Measurements from ENCODE around the gene CCDC152.

The CCDC152 gene

DNA sequence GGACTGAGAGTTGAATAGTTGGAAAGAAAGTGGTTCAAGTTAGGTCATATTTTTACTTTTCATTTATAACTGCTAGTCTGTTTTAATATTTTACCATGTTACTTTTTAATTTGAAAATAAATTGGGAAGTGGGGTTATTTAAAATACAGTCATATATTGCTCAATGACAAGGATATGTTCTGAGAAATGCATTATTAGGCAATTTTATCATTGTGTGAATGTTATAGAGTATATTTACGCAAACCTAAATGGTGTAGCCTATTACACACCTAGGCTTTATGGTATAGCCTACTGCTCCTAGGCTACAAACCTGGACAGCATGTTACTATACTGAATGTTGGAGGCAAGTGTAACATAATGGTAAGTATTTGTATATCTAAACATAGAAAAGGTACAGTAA lies 5.2 kb downstream of the CCDC152 start:
- Histone ChIP-seq H3K79me2 (ENCODE audit: insufficient read depth, low read length) (no peaks in the 10 kb centered on the region), H3F3A (ENCODE audit: low read depth) (no peaks in the 10 kb centered on the region), H3K4me1 (ENCODE audit: insufficient read depth, low read length, poor library complexity, severe bottlenecking) (no peaks in the 10 kb centered on the region), H3K9me2 (replicated peaks; ENCODE audit: low read depth, low read length) (no peaks in the 10 kb centered on the region), H3K4me3 (ENCODE audit: low read length, poor library complexity, severe bottlenecking) (no peak overlapping the region), H3K27me3 (ENCODE audit: insufficient read depth, low read length, poor library complexity, severe bottlenecking) (no peaks in the 10 kb centered on the region), H3K36me3 (ENCODE audit: insufficient read depth, low read length) (no peaks in the 10 kb centered on the region), H3K4me2 (ENCODE audit: low read depth, low read length, poor library complexity, severe bottlenecking) (no peak overlapping the region), H2AFZ (ENCODE audit: low read length) (no peak overlapping the region), H4K20me1 (ENCODE audit: insufficient read depth, low read length, poor library complexity, severe bottlenecking) (no peaks in the 10 kb centered on the region), H3K9ac (ENCODE audit: low read depth, low read length, poor library complexity, severe bottlenecking) (no peak overlapping the region), H3K9me3 (ENCODE audit: insufficient read depth, low read depth, low read length) (no peaks in the 10 kb centered on the region)
- TF ChIP-seq EZH2phosphoT487 (IDR thresholded peaks at IDR 0.05; ENCODE audit: borderline replicate concordance), result no peak
- TF ChIP-seq, protein P1, sequence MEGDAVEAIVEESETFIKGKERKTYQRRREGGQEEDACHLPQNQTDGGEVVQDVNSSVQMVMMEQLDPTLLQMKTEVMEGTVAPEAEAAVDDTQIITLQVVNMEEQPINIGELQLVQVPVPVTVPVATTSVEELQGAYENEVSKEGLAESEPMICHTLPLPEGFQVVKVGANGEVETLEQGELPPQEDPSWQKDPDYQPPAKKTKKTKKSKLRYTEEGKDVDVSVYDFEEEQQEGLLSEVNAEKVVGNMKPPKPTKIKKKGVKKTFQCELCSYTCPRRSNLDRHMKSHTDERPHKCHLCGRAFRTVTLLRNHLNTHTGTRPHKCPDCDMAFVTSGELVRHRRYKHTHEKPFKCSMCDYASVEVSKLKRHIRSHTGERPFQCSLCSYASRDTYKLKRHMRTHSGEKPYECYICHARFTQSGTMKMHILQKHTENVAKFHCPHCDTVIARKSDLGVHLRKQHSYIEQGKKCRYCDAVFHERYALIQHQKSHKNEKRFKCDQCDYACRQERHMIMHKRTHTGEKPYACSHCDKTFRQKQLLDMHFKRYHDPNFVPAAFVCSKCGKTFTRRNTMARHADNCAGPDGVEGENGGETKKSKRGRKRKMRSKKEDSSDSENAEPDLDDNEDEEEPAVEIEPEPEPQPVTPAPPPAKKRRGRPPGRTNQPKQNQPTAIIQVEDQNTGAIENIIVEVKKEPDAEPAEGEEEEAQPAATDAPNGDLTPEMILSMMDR (conservative IDR thresholded peaks at IDR 0.05; ENCODE audit: low read length), result no peak

DNA sequence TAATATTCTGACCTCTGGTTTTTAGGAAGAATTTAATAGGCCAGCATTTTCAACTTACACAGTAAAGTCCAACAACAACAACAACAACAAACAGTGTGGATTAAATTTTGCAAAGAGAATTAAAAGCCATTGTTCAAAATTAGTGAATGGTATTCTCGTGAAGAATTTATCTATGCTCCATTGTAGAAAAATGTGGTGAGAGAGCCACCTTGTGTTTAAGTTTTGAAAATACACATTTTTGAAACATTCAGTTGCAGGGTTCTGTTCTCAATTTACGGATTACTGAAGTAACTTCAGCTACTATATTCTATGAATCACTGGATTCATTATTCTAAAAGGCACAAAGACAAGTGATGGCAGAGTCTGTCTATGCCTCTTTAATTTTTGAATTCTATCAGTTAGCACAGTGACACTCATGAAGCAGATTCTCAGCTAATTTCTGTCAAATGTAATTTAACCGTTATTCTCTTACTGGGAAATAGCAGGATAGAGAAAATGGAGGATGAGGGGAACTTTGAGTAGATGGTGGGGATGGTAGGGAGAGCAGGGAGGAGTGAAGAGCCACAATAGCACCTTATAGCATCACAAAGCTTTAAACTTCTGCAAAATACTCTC lies 11.0 kb downstream of the CCDC152 start:
- Histone ChIP-seq H3K4me1 (ENCODE audit: insufficient read depth, low read length, poor library complexity, severe bottlenecking) (no peaks in the 10 kb centered on the region), H3K9me3 (ENCODE audit: insufficient read depth, low read depth, low read length) (no peaks in the 10 kb centered on the region), H3K4me2 (ENCODE audit: low read depth, low read length, poor library complexity, severe bottlenecking) (no peak overlapping the region), H3K36me3 (ENCODE audit: insufficient read depth, low read length) (no peaks in the 10 kb centered on the region), H3K9me2 (replicated peaks; ENCODE audit: low read depth, low read length) (no peaks in the 10 kb centered on the region), H3K9ac (ENCODE audit: low read depth, low read length, poor library complexity, severe bottlenecking) (no peak overlapping the region), H3F3A (ENCODE audit: low read depth) (no peaks in the 10 kb centered on the region), H3K79me2 (ENCODE audit: insufficient read depth, low read length) (no peaks in the 10 kb centered on the region), H2AFZ (ENCODE audit: low read length) (no peak overlapping the region), H3K4me3 (ENCODE audit: low read length, poor library complexity, severe bottlenecking) (no peak overlapping the region), H4K20me1 (ENCODE audit: insufficient read depth, low read length, poor library complexity, severe bottlenecking) (no peaks in the 10 kb centered on the region), H3K27me3 (ENCODE audit: insufficient read depth, low read length, poor library complexity, severe bottlenecking) (no peaks in the 10 kb centered on the region)
- no peak for TF ChIP-seq EZH2phosphoT487 (IDR thresholded peaks at IDR 0.05; ENCODE audit: borderline replicate concordance)
- TF ChIP-seq, protein P1 (conservative IDR thresholded peaks at IDR 0.05; ENCODE audit: low read length), result peak; percentile 70

DNA sequence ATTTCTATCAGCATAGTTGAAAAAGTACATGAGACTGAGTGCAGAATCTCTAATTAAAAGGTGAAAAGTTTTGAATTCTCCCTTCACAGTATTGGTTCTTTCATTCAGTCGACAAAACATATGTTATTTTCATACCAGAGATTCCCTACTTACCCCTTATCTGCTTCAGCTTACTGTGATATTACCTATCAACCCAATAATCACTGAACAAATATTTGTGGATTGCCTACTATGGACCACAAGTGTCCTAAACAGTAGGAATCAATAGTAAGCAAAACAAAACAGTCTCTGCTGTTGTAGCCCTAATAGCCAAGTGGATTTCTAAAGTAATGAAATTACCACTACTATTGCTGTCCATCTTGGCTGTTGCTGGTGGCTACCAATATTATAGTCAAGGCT lies 11.5 kb downstream of the CCDC152 start:
- no peaks in the 10 kb centered on the region for H3K27me3 ChIP-seq (ENCODE audit: insufficient read depth, low read length, poor library complexity, severe bottlenecking)
- no peak overlapping the region for H3K9ac ChIP-seq (ENCODE audit: low read depth, low read length, poor library complexity, severe bottlenecking)
- no peaks in the 10 kb centered on the region for H3K36me3 ChIP-seq (ENCODE audit: insufficient read depth, low read length)
- no peaks in the 10 kb centered on the region for H3K9me3 ChIP-seq (ENCODE audit: insufficient read depth, low read depth, low read length)
- no peaks in the 10 kb centered on the region for H3K9me2 ChIP-seq (replicated peaks; ENCODE audit: low read depth, low read length)
- no peak overlapping the region for H2AFZ ChIP-seq (ENCODE audit: low read length)
- H4K20me1 ChIP-seq (ENCODE audit: insufficient read depth, low read length, poor library complexity, severe bottlenecking), result no peaks in the 10 kb centered on the region
- H3K4me3 ChIP-seq (ENCODE audit: low read length, poor library complexity, severe bottlenecking), result no peak overlapping the region
- no peak overlapping the region for H3K4me2 ChIP-seq (ENCODE audit: low read depth, low read length, poor library complexity, severe bottlenecking)
- no peak for TF ChIP-seq EZH2phosphoT487 (IDR thresholded peaks at IDR 0.05; ENCODE audit: borderline replicate concordance)
- H3K79me2 ChIP-seq (ENCODE audit: insufficient read depth, low read length), result no peaks in the 10 kb centered on the region
- no peaks in the 10 kb centered on the region for H3F3A ChIP-seq (ENCODE audit: low read depth)
- no peaks in the 10 kb centered on the region for H3K4me1 ChIP-seq (ENCODE audit: insufficient read depth, low read length, poor library complexity, severe bottlenecking)

DNA sequence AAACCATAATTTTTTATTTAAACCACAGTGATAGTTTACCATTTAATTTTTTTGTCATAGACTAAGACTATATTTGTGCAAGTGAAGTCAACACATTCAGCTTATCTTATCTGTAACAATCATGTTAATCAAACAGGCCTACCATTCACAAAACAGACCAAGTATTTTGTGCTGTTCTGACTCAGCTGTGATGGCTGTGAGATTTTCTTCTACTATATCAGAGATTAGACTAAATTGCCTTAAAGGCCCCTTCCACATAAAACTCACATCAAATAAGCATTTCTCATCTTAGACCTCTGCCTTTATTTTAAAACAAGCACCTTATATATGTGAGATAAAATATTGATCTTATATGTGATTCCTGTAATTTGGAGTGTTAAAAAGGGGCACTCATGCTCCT lies 13.4 kb downstream of the CCDC152 start:
- Histone ChIP-seq H2AFZ (ENCODE audit: low read length) (no peak overlapping the region), H3K9me2 (replicated peaks; ENCODE audit: low read depth, low read length) (no peaks in the 10 kb centered on the region), H3K36me3 (ENCODE audit: insufficient read depth, low read length) (no peaks in the 10 kb centered on the region), H4K20me1 (ENCODE audit: insufficient read depth, low read length, poor library complexity, severe bottlenecking) (no peaks in the 10 kb centered on the region), H3K27me3 (ENCODE audit: insufficient read depth, low read length, poor library complexity, severe bottlenecking) (no peaks in the 10 kb centered on the region), H3K4me2 (ENCODE audit: low read depth, low read length, poor library complexity, severe bottlenecking) (no peak overlapping the region), H3K9me3 (ENCODE audit: insufficient read depth, low read depth, low read length) (no peaks in the 10 kb centered on the region), H3K4me1 (ENCODE audit: insufficient read depth, low read length, poor library complexity, severe bottlenecking) (no peaks in the 10 kb centered on the region), H3K79me2 (ENCODE audit: insufficient read depth, low read length) (no peaks in the 10 kb centered on the region), H3F3A (ENCODE audit: low read depth) (no peaks in the 10 kb centered on the region), H3K9ac (ENCODE audit: low read depth, low read length, poor library complexity, severe bottlenecking) (no peak overlapping the region), H3K4me3 (ENCODE audit: low read length, poor library complexity, severe bottlenecking) (no peak overlapping the region)
- TF ChIP-seq EZH2phosphoT487 (IDR thresholded peaks at IDR 0.05; ENCODE audit: borderline replicate concordance), result no peak
- TF ChIP-seq, protein P1 (conservative IDR thresholded peaks at IDR 0.05; ENCODE audit: low read length), result no peak
